A549 (cell line): ENCODE measurements around the gene DPAGT1. TPM values are rescaled to one million over a fixed set of nuclear protein-coding genes. Genes with fewer than 3 reads are reported as not detected.

Source experiments
- ATAC-seq, 2 experiments: fragments of 200-7000 bp in 1 of 2; fragments of >200 bp in 1 of 2; cut with Nextera tagmentation in 1 of 2; cut with Tn5 transposase in 1 of 2; 3 replicates each; pipeline versions ENCODE4 v1.8.0 to v1.9.1; 2018 to 2020; ENCODE audit warnings: mild to moderate bottlenecking in 1 of 2, moderate library complexity in 1 of 2
- CTCF ChIA-PET: fragments of 300-600 bp; sonication (Branson Sonifier 250); formaldehyde crosslinking; extraction: SDS; loops from one replicate; lab custom pipeline; 2021; ENCODE audit warnings: antibody characterized with exemption, inconsistent platforms; lab: Yijun Ruan, JAX
- POLR2A ChIA-PET: fragments of 350-600 bp; formaldehyde crosslinking; extraction: SDS; loops from one replicate; lab custom pipeline; 2021; ENCODE audit warnings: antibody characterized with exemption, inconsistent platforms; lab: Yijun Ruan, JAX
- DNase-seq, 2 experiments: peaks; one replicate each; pipeline versions ENCODE4 v3.0.0 to v3.0.0-alpha.2; 2011 to 2016; ENCODE audit warnings: low read depth in 1 of 2, low spot score in 1 of 2
- FAIRE-seq: peaks from 2 replicates; lab custom pipeline; 2011; peaks lifted over from hg19 to GRCh38; lab: Jason Lieb, UNC
- H3K27ac ChIP-seq, 2 experiments: fragments of >200 bp; sonication (Bioruptor Twin); formaldehyde crosslinking; 3 replicates each; pipeline ENCODE4 v1.5.1; 2016 to 2017
- H3K4me1 ChIP-seq: fragments of >200 bp; sonication (Bioruptor Twin); formaldehyde crosslinking; 3 replicates; pipeline ENCODE4 v1.6.1; 2016
- H3K4me2 ChIP-seq: fragments of >200 bp; sonication (Bioruptor Twin); formaldehyde crosslinking; 3 replicates; pipeline ENCODE4 v1.6.1; 2016
- H3K4me3 ChIP-seq: fragments of >200 bp; sonication (Bioruptor Twin); formaldehyde crosslinking; 3 replicates; pipeline ENCODE4 v1.5.1; 2016
- H3K9me3 ChIP-seq: fragments of >200 bp; sonication (Bioruptor Twin); formaldehyde crosslinking; 3 replicates; pipeline ENCODE4 v1.6.1; 2016
- BCL3 ChIP-seq: fragments of >200 bp; sonication (Bioruptor Twin); formaldehyde crosslinking; IDR thresholded peaks from 3 replicates; pipeline ENCODE4 v1.6.1; 2016
- CBX2 ChIP-seq: fragments of 200-600 bp; sonication (generic); IDR thresholded peaks from 2 replicates; pipeline ENCODE4 v1.6.1; 2016; ENCODE audit warnings: low read depth, mild to moderate bottlenecking, borderline replicate concordance
- CHD4 ChIP-seq: fragments of 200-600 bp; sonication (generic); IDR thresholded peaks from 2 replicates; pipeline ENCODE4 v1.6.1; 2016; ENCODE audit warnings: antibody characterized with exemption, mild to moderate bottlenecking, borderline replicate concordance
- CTCF ChIP-seq: fragments of >200 bp; sonication (Bioruptor Twin); formaldehyde crosslinking; IDR thresholded peaks from 3 replicates; pipeline ENCODE4 v1.5.1; 2016
- EHMT2 ChIP-seq: fragments of 200-600 bp; sonication (generic); IDR thresholded peaks from 2 replicates; pipeline ENCODE4 v1.6.1; 2016; ENCODE audit warnings: antibody characterized with exemption, low read depth, mild to moderate bottlenecking, moderate library complexity
- ESRRA ChIP-seq: fragments of 150-350 bp; IDR thresholded peaks from 2 replicates; pipeline ENCODE4 v1.6.1; 2014; ENCODE audit warnings: mild to moderate bottlenecking, low read length, borderline replicate concordance
- FOXS1 ChIP-seq: fragments of 250-450 bp; sonication (Bioruptor Pico); IDR thresholded peaks from 2 replicates; pipeline ENCODE4 v1.5.0; 2020; ENCODE audit warnings: mild to moderate bottlenecking, moderate library complexity
- GATA3 ChIP-seq: IDR thresholded peaks from 2 replicates; pipeline ENCODE4 v1.6.1; 2012; ENCODE audit warnings: borderline replicate concordance
- HOXB5 ChIP-seq: fragments of 250-450 bp; sonication (Bioruptor Pico); IDR thresholded peaks from 2 replicates; pipeline ENCODE4 v1.5.0; 2020; ENCODE audit warnings: mild to moderate bottlenecking, moderate library complexity
- KDM1A ChIP-seq: fragments of 200-600 bp; sonication (generic); IDR thresholded peaks from 2 replicates; pipeline ENCODE4 v1.6.1; 2016; ENCODE audit warnings: low read depth, mild to moderate bottlenecking
- MAX ChIP-seq: IDR thresholded peaks from 2 replicates; pipeline ENCODE4 v1.6.1; 2012
- NFE2L2 ChIP-seq: fragments of 150-350 bp; conservative IDR thresholded peaks from 2 replicates; pipeline ENCODE4 v1.6.1; 2014; ENCODE audit warnings: low read length
- NPAS2 ChIP-seq: fragments of 250-450 bp; sonication (Bioruptor Pico); IDR thresholded peaks from 2 replicates; pipeline ENCODE4 v1.8.0; 2022; ENCODE audit warnings: mild to moderate bottlenecking, moderate library complexity, borderline replicate concordance
- NR3C1 ChIP-seq: fragments of >200 bp; sonication (Bioruptor Twin); formaldehyde crosslinking; IDR thresholded peaks from 3 replicates; pipeline ENCODE4 v1.6.1; 2017
- PBX3 ChIP-seq: IDR thresholded peaks from 2 replicates; pipeline ENCODE4 v1.6.1; 2012
- POLR2A ChIP-seq: IDR thresholded peaks from 2 replicates; pipeline ENCODE4 v1.6.1; 2012; ENCODE audit warnings: mild to moderate bottlenecking, low read length
- RAD21 ChIP-seq, 2 experiments: fragments of >200 bp in 1 of 2; sonication (Bioruptor Twin) in 1 of 2; formaldehyde crosslinking in 1 of 2; IDR thresholded peaks in 1 of 2; conservative IDR thresholded peaks in 1 of 2; 2 replicates in 1 of 2; 3 replicates in 1 of 2; pipeline ENCODE4 v1.6.1; 2012 to 2018; ENCODE audit warnings: inconsistent platforms in 1 of 2
- RCOR1 ChIP-seq: fragments of 150-350 bp; IDR thresholded peaks from 2 replicates; pipeline ENCODE4 v1.6.1; 2014; ENCODE audit warnings: antibody characterized with exemption, low read length, low read depth
- RFX5 ChIP-seq: fragments of 450-650 bp; IDR thresholded peaks from 2 replicates; pipeline ENCODE4 v1.7.1; 2014; ENCODE audit warnings: antibody characterized with exemption, mild to moderate bottlenecking, moderate library complexity
- RNF2 ChIP-seq: fragments of 200-600 bp; sonication (generic); IDR thresholded peaks from 2 replicates; pipeline ENCODE4 v1.6.1; 2016; ENCODE audit warnings: low read depth, mild to moderate bottlenecking, antibody characterized with exemption, moderate library complexity, borderline replicate concordance
- SMC3 ChIP-seq: fragments of >200 bp; sonication (Bioruptor Twin); formaldehyde crosslinking; IDR thresholded peaks from 3 replicates; pipeline ENCODE4 v1.6.1; 2018; ENCODE audit warnings: inconsistent platforms
- TFCP2L1 ChIP-seq: fragments of 250-450 bp; sonication (Bioruptor Pico); IDR thresholded peaks from 2 replicates; pipeline ENCODE4 v1.5.0; 2021; ENCODE audit warnings: mild to moderate bottlenecking
- ZFP36 ChIP-seq: fragments of 450-650 bp; IDR thresholded peaks from 2 replicates; pipeline ENCODE4 v1.6.1; 2014; ENCODE audit warnings: borderline replicate concordance; ENCODE audit not compliant: partially characterized antibody
- ZSCAN20 ChIP-seq: fragments of 250-450 bp; sonication (Bioruptor Pico); IDR thresholded peaks from 2 replicates; pipeline ENCODE4 v1.8.0; 2022; ENCODE audit warnings: mild to moderate bottlenecking, moderate library complexity
- WGBS: methylation state at CpG from one replicate; pipeline ENCODE4 v1.1.6; 2017; ENCODE audit errors: missing lambda C conversion rate; 5-methylcytosine and 5-hydroxymethylcytosine counted together
- polyA plus RNA-seq, 4 experiments: library from polyadenylated mRNA; depleted of rRNA in 3 of 4; stranded (reverse); fragments of >200 nt; fragmentation: RNase III in 1 of 4; extraction: RNeasy Plus Mini Kit Qiagen cat#74134 plus additional on column Dnase treatment in 1 of 4; gene quantifications; 2 replicates in 3 of 4; 3 replicates in 1 of 4; pipeline ENCODE4 v1.2.3, GENCODE V29; 2011 to 2017

The DPAGT1 gene
- polyA plus RNA-seq, 2 of the 4 experiments (the other 2 are of a cell fraction): 43.7 to 81.4 TPM

- no peak overlapping the region for H3K27ac ChIP-seq
- H3K4me2 ChIP-seq: no peak overlapping the region
- ATAC-seq: no peak
- no peak for FAIRE-seq
- no peak for DNase-seq
- H3K9me3 ChIP-seq: no peaks in the 10 kb centered on the region
- no peak overlapping the region for H3K4me3 ChIP-seq
- TF ChIP-seq GATA3 (no peak), CBX2 (no peak), SMC3 (no peak), ZSCAN20 (no peak), ESRRA (no peak), POLR2A (no peak), RFX5 (no peak), KDM1A (no peak), TFCP2L1 (CRISPR knock-in tag) (no peak), NR3C1 (no peak), EHMT2 (no peak)
- ChIA-PET CTCF (no interaction called here), POLR2A (no interaction called here)
- H3K4me1 ChIP-seq: peaks cover 44% of the 10 kb centered on the region
- WGBS: 80% methylated on average over 1 of the region's 1 CpG
Observed at GRCh38 chr11:119089319-119089718, 12.3 kb downstream of the DPAGT1 start.

- ChIA-PET CTCF (no interaction called here), POLR2A (no interaction called here)
- H3K27ac ChIP-seq: no peak overlapping the region
- H3K4me1 ChIP-seq: peaks cover 43% of the 10 kb centered on the region
- no peak overlapping the region for H3K4me3 ChIP-seq
- 94% methylated on average over 9 of the region's 9 CpGs for WGBS
- ATAC-seq (no peak), DNase-seq (no peak), FAIRE-seq (no peak)
- TF ChIP-seq NPAS2 (CRISPR knock-in tag) (no peak), GATA3 (no peak), PBX3 (no peak), FOXS1 (no peak), ZSCAN20 (no peak), RAD21 (conservative IDR thresholded peaks at IDR 0.05 in 1 of 2, IDR thresholded peaks at IDR 0.05 in 1 of 2) (no peak), CTCF (no peak), BCL3 (no peak), POLR2A (no peak), ZFP36 (no peak), RNF2 (no peak), HOXB5 (CRISPR knock-in tag) (no peak), NFE2L2 (no peak), CHD4 (no peak), MAX (no peak), RCOR1 (no peak)
- no peak overlapping the region for H3K4me2 ChIP-seq
- H3K9me3 ChIP-seq: no peaks in the 10 kb centered on the region
Observed at GRCh38 chr11:119088406-119088805, 13.2 kb downstream of the DPAGT1 start.
